ENCODE measurements around the gene SELENON.

The SELENON gene

GRCh38 chr1:25802915-25803314 is 2.9 kb downstream of the SELENON start:
- TF ChIP-seq CTCF (conservative IDR thresholded peaks at IDR 0.05) (no peak), ZFX (IDR thresholded peaks at IDR 0.05) (no peak)
- no peak overlapping the region for H3K27ac ChIP-seq

- no peak overlapping the region for H3K27ac ChIP-seq
- no peak for TF ChIP-seq ZFX (IDR thresholded peaks at IDR 0.05)
- no peak for TF ChIP-seq CTCF (conservative IDR thresholded peaks at IDR 0.05)
Observed at GRCh38 chr1:25803368-25803767, 3.4 kb downstream of the SELENON start.

DNA sequence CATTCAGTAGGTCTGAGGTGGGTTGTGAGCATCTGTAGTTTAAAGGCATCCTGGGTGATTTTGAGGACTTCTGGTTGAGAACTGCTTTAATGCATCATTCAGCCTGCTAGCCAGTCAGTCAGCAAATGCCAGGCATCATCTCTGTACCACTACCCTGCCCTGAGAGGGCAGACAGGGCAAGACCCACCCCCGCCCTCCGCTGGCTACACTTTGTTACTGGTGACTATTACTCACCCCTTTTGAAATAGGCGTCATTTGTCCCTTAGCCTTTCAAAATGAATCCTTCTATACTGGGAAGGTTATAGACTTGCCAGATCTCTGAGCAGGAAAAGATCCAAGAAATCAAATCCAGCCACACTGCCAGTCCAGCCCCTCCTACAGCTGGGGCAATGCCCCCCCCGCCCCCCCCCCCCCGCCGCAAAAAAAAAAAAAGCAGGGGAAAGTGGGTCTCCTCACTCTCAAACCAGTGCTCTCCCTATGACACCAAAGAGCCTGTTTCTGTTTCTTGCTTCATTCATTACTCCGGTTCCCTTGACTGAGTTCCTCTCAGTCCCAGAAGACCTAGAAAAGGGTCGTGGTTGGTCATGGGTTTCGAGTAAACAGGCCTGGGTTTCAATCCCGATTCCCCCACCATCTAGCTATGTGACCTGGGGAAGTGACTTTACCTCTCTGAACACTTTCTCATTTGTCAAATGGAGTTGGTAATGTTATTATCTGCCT is 4.4 kb downstream of the SELENON start:
- H3K27ac ChIP-seq, result no peak overlapping the region
- TF ChIP-seq ZFX (IDR thresholded peaks at IDR 0.05) (no peak), CTCF (conservative IDR thresholded peaks at IDR 0.05) (no peak)

GRCh38 chr1:25804964-25805862 is 5.2 kb downstream of the SELENON start:
- TF ChIP-seq CTCF (conservative IDR thresholded peaks at IDR 0.05) (no peak), ZFX (IDR thresholded peaks at IDR 0.05) (no peak)
- peak overlapping the region; percentile 16 for H3K27ac ChIP-seq

- no peak for TF ChIP-seq CTCF (conservative IDR thresholded peaks at IDR 0.05)
- no peak for TF ChIP-seq ZFX (IDR thresholded peaks at IDR 0.05)
- peak overlapping the region; percentile 16 for H3K27ac ChIP-seq
Observed at GRCh38 chr1:25805863-25806225, 5.9 kb downstream of the SELENON start.

DNA sequence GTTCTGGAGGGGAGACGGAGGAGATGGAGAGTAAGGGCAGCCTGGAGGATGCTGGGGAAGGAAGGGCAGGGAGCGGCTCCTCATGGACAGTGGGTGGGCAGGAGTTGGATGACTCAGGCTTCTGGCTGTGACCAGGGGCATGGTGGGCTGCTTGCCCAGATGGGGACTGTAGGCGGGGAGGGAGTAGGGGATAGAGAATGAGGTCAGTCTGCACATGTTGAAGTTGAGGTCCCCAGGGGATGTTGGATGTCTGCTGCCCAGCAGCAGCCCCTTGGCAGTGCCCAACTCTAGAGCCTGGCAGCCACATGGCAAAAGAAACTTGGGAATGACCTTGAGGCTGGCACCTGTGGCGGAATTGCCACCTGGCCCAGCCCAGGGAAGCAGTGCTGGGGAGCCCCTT is 6.4 kb downstream of the SELENON start:
- TF ChIP-seq CTCF (conservative IDR thresholded peaks at IDR 0.05), result no peak
- no peak for TF ChIP-seq ZFX (IDR thresholded peaks at IDR 0.05)
- peak overlapping the region; percentile 16 for H3K27ac ChIP-seq
